Measurements from ENCODE around the gene PCYOX1L. TPM values are rescaled to one million over a fixed set of nuclear protein-coding genes. Genes with fewer than 3 reads are reported as not detected.

The PCYOX1L gene
- polyA plus RNA-seq, 4 donors, result 17.7 to 19.2 (median 18.5) TPM

- DNase-seq (ENCODE audit: low read depth in 4 of 4, low spot score in 3 of 4), result no peak
Measured at GRCh38 chr5:149405550-149406202, 47.8 kb downstream of the PCYOX1L start.

GRCh38 chr5:149406203-149406978 is 48.5 kb downstream of the PCYOX1L start:
- DNase-seq (ENCODE audit: low read depth in 4 of 4, low spot score in 3 of 4), result peak in 2 of 4 donors; percentile 52 to 67

DNA sequence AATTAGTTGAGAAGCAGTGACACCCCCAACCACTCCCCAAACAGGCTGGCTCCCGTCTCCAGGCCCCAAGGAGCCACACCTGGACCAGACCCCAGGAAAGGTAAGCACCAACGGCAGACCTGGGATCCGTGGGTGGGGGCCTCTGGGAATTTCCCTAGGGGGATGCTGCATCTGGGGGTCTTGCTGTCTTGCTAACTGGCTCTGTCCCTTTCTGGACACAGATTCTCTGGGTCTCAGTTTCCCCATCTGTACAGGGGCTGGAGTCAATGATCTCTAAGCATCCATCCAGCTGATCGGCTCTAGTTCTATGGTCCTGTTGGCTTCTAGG is 49.1 kb downstream of the PCYOX1L start:
- no peak for DNase-seq (ENCODE audit: low read depth in 4 of 4, low spot score in 3 of 4)

DNA sequence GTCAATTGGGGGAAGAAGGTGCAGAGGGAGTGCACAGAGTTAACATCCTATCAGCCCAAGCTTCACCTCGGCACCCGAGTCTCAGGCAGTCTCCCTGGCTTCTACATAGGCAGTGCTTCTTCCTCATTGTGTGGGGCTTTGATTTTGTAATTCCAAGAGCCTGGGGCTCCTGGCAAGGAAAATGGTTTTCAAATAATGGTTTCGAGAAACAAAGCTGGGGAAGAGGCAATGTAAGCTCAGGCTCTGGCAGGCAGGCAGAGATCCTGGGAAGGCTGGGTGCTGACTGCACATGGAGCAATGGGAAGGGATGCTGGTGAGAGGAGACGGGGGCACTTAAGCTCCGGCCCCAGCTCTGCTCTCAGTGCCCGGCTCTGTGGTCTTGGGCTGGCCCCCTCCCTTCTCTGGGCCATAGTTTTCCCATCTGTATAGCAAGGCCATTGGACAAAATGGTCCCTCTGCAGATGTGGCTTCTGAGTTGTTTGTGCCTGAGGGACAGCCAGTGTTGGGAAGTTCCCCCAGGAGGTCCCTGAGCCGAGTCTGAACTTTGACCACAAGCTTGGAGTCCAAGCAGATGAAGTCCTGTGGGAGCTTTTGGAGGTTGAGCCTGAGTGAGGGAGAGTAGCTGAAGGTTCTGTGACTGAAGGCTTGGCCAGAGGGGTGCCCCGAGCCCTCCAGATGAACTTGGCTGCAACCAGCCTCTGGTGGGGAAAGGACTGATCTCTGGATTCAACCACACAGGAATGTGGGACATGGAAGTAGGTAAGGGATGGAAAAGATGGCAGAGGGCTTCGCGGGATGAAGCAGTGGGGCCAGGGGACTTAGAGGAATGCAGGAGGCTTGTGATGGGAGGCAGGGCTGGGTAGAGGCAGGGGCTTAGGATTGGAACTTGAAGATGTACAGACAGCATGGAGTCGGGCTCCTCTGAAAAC is 49.7 kb downstream of the PCYOX1L start:
- no peak for DNase-seq (ENCODE audit: low read depth in 4 of 4, low spot score in 3 of 4)

GRCh38 chr5:149408252-149409099 is 50.6 kb downstream of the PCYOX1L start:
- DNase-seq (ENCODE audit: low read depth in 4 of 4, low spot score in 3 of 4), result no peak

GRCh38 chr5:149409268-149409948 is 51.6 kb downstream of the PCYOX1L start:
- no peak for DNase-seq (ENCODE audit: low read depth in 4 of 4, low spot score in 3 of 4)

- no peak for DNase-seq (ENCODE audit: low read depth in 4 of 4, low spot score in 3 of 4)
Measured at GRCh38 chr5:149410071-149410470, 52.2 kb downstream of the PCYOX1L start.

DNA sequence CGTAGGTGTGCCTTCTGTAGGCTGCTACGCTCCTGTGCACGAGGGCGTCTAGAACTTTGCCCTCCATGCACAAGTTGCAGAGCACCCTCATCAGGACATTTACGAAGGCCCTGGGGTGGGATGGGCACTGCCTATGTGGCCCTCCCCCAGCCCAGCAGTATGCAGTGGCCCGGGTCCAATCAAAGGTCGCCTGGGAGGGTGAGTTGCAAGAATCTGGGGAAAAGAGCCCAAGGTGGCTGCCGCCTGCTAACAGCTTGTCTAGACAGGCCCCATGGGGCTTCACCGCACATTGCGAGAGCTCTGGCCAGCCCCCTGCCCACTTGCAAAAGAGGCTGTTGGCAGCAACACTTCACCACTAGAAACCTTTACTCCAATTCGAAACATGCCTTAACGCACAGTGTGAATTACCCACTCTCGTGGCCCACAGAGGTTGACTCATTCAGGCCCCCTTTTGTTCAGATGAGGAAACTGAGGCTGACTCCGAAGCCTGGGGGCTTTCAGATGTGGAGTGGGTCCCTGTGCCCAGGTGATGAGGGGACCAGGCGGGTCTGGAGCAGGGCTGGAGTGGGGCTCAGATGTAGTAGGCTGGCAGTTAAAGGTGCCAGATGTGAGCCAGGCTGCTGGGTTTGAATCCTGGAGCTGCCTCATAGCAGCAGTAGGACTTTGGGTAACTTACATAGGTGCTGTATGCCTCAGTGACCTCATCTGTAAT is 53.0 kb downstream of the PCYOX1L start:
- no peak for DNase-seq (ENCODE audit: low read depth in 4 of 4, low spot score in 3 of 4)

- DNase-seq (ENCODE audit: low read depth in 4 of 4, low spot score in 3 of 4), result no peak
Measured at GRCh38 chr5:149411738-149412519, 54.1 kb downstream of the PCYOX1L start.

DNA sequence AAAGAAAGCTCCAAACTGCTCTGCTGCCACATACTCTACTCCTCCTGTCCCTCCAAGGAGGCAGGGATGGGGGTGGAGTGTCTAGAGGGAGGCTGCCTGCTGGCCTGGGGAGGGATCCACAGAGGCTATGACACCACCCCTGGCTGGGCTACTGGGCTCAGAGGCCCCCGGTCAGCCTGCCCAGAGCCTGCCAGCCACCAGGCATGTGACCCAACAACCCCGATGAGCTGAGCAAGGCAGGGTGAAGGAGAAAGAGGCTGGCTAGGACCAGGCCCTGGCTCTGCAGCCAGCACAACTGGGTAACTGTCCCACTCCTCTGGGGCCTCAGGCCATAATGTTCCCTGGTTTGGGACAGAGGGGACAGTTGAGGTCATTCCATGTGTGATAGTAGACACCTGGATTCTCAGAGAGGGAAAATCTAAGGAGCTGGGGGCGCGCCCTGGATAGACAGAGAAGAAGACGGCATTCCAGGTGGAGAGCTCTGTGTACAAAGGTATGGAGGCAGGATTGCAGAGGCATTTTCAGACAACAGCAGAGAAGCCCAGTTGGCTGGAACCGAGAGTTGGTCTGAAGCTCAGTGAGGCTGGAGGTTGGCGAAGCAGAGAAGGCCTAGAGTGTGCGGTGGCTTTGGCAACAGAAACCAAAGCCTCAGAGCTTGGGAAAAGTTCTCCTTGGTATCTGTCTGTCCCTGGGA is 55.1 kb downstream of the PCYOX1L start:
- no peak for DNase-seq (ENCODE audit: low read depth in 4 of 4, low spot score in 3 of 4)

- DNase-seq (ENCODE audit: low read depth in 4 of 4, low spot score in 3 of 4), result no peak
Measured at GRCh38 chr5:149413477-149414210, 55.8 kb downstream of the PCYOX1L start.

DNA sequence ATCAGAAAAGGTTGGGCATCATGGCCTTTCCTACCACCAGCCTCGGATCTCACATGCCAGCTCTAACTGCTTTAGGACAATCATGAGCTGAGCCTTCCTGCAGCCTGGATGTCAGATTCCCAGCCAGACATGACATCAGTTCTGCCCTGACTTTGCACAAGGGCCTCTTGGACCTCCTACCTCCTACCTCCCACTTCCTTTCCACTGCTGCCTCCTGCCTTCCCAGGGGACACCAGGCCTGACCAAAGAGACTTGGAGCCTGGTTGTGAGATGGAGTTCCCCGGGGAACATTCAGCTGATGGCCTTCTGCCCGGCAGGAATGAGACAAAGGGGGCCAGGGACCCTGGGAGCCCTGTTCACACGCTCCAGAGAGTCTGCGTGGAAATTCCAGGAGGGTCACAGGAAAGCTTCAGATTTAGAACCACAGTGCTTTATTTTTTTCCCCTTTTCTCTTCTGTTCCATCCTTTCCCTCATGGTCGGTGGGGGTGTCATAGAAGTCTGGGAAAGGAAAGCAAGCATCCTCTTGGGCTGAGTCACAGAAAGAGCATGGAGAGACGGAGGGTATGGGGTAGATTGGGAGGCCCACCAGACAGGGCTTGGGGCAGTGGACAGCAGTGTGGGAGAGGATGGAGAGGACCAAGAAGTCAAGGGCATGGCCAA is 56.7 kb downstream of the PCYOX1L start:
- no peak for DNase-seq (ENCODE audit: low read depth in 4 of 4, low spot score in 3 of 4)

DNA sequence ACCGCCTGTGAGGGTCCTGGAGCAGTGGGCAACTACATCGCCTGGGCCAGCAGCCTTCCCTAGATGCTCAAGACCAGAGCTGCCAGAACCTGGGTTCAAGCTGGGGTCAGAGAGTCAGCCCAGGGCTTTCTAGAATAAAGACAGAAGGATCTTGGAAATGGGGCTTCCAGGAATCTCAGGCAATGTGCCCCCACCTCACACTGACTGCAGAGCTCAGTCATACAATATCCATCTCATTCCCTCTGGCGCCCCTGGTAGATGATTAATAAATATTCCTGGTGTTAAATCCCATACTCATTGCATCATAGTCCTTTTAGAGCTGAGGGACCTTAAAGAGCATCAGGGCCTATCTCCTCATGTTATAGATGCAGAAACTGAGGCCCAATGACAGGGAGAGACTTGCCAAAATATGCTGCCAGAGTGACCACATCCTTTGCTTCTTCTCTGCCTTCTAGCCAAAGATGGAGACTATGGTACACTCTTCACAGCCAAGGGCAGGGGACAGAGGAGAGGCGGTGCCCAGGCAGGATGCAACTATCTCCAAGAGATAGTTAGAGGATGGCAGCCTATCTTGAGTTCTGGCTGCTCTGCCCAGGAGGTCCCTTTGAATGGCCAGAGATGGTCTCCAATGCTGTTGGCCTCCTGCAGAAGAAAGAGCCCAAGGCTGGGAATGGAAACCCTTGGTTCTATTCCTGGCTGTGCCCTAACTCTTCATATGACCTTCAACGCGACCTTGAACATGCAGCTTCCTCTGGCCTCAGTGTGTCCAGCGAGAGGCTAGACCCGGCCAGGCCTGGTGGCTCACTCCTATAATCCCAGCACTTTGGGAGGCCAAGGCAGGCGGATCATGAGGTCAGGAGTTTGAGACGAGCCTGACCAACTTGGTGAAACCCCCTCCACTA is 57.5 kb downstream of the PCYOX1L start:
- no peak for DNase-seq (ENCODE audit: low read depth in 4 of 4, low spot score in 3 of 4)

DNA sequence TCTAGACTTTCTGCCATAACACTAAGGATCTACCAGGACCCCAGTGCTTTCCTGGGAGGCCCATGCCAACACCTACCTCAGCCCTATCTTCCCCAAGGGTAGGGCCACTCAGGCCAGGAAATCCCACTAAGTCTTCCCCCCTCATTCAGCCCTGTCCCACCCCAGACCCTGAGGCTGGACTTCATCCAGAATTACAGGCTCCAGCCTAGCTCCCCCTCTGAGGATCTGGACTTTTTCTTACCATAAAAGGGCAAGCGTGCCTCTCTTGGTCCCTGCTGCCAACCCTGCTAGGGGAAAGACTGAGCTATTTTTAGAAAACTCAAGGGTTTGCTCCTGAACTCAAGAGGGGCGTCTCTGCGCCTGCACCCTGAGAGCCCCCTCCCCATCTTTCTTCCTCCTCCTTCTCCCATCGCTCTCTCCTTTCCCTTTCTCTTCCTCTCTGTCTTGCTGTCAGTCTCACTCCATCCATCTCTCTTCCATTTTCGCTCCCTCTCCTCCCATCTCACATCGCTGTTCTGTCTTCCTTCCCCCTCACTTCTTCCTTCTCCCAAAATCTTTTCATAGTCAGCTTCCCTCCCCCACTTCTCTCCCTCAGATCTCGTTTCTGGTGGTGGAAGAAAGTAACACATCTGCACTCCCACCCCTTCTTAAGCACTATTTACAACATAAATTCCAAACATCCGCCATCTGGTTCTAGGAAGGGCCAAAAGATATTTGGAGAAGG is 59.3 kb downstream of the PCYOX1L start:
- peak in 1 of 4 donors; percentile 71 for DNase-seq (ENCODE audit: low read depth in 4 of 4, low spot score in 3 of 4)
